GM12878 (cell line): Measurements from ENCODE around the gene RAP1GAP. TPM values are rescaled to one million over a fixed set of nuclear protein-coding genes. Genes with fewer than 3 reads are reported as not detected.

Experiments
- ATAC-seq: fragments of 200-7000 bp; cut with Tn5 transposase; 3 replicates; pipeline ENCODE4 v1.9.1; 2020; ENCODE audit warnings: mild to moderate bottlenecking, moderate library complexity
- BruUV-seq: library from RNA; stranded (reverse); fragments of 400-500 nt; replicated peaks from 2 replicates; lab custom pipeline; 2021; lab: Mats Ljungman, UMichigan
- CTCF ChIA-PET: fragments of 300-600 bp; sonication (Branson Sonifier 250); formaldehyde crosslinking; extraction: SDS; loops from one replicate; lab custom pipeline; 2021; ENCODE audit warnings: inconsistent platforms; lab: Yijun Ruan, JAX
- POLR2A ChIA-PET: fragments of 350-600 bp; formaldehyde crosslinking; extraction: SDS; loops from one replicate; lab custom pipeline; 2021; ENCODE audit warnings: inconsistent platforms; lab: Charles Lee
- RAD21 ChIA-PET: fragments of 300-600 bp; sonication (Branson Sonifier 250); formaldehyde crosslinking; loops from one replicate; lab custom pipeline; 2023; ENCODE audit warnings: antibody characterized with exemption; ENCODE audit not compliant: unreplicated experiment; lab: Charles Lee
- SMC1A ChIA-PET: fragments of 300-600 bp; sonication (Branson Sonifier 250); formaldehyde crosslinking; loops from one replicate; lab custom pipeline; 2023; ENCODE audit not compliant: unreplicated experiment, uncharacterized antibody; lab: Charles Lee
- DNase-seq: peaks from one replicate; pipeline ENCODE4 v3.0.0-alpha.2; 2011; ENCODE audit warnings: low read depth, low spot score
- FAIRE-seq: peaks from 3 replicates; lab custom pipeline; 2011; peaks lifted over from hg19 to GRCh38; lab: Jason Lieb, UNC
- H2AFZ ChIP-seq: 2 replicates; pipeline ENCODE4 v1.6.0; 2011; ENCODE audit warnings: low read depth, low read length, control low read depth; ENCODE audit not compliant: control insufficient read depth
- H3K27ac ChIP-seq: 2 replicates; pipeline ENCODE4 v1.5.1; 2011; ENCODE audit warnings: control low read depth; ENCODE audit not compliant: control insufficient read depth, insufficient read depth
- H3K27me3 ChIP-seq, 2 experiments: replicated peaks in 1 of 2; 2 replicates each; pipeline versions ENCODE4 v1.6.0 to v1.6.1; 2011; ENCODE audit warnings: low read length in 1 of 2; ENCODE audit not compliant: control insufficient read depth in 2 of 2, insufficient read depth in 2 of 2
- H3K36me3 ChIP-seq, 2 experiments: 2 replicates each; pipeline ENCODE4 v1.5.1; 2011; ENCODE audit warnings: low read length in 1 of 2; ENCODE audit not compliant: control insufficient read depth in 2 of 2, insufficient read depth in 2 of 2
- H3K4me1 ChIP-seq: 2 replicates; pipeline ENCODE4 v1.6.1; 2011; ENCODE audit warnings: mild to moderate bottlenecking, low read length, moderate library complexity, mixed read lengths; ENCODE audit not compliant: control insufficient read depth, insufficient read depth
- H3K4me2 ChIP-seq: 2 replicates; pipeline ENCODE4 v1.6.0; 2011; ENCODE audit warnings: control low read depth; ENCODE audit not compliant: control insufficient read depth, insufficient read depth
- H3K4me3 ChIP-seq: fragments of 200-600 bp; sonication (generic); 2 replicates; pipeline ENCODE4 v1.5.1; 2016
- H3K79me2 ChIP-seq: 2 replicates; pipeline ENCODE4 v1.6.0; 2011; ENCODE audit warnings: low read length; ENCODE audit not compliant: control insufficient read depth, insufficient read depth
- H3K9ac ChIP-seq: 2 replicates; pipeline ENCODE4 v1.8.0; 2011; ENCODE audit warnings: low read length, control low read depth, mixed read lengths; ENCODE audit not compliant: control insufficient read depth, insufficient read depth
- H3K9me3 ChIP-seq: replicated peaks from 3 replicates; pipeline ENCODE4 v1.5.1; 2011; ENCODE audit warnings: mild to moderate bottlenecking, low read length; ENCODE audit not compliant: control insufficient read depth, insufficient read depth
- H4K20me1 ChIP-seq: 2 replicates; pipeline ENCODE4 v1.6.0; 2011; ENCODE audit not compliant: control insufficient read depth, insufficient read depth
- BACH1 ChIP-seq: fragments of 450-650 bp; IDR thresholded peaks from 2 replicates; pipeline ENCODE4 v1.6.1; 2017; ENCODE audit warnings: mild to moderate bottlenecking, borderline replicate concordance
- BCL11A ChIP-seq: IDR thresholded peaks from 2 replicates; pipeline ENCODE4 v1.6.1; 2011; ENCODE audit warnings: low read depth, low read length
- BMI1 ChIP-seq: fragments of 450-650 bp; IDR thresholded peaks from 2 replicates; pipeline ENCODE4 v1.6.1; 2016; ENCODE audit warnings: mild to moderate bottlenecking, moderate library complexity, borderline replicate concordance
- HCFC1 ChIP-seq: fragments of 150-350 bp; IDR thresholded peaks from 2 replicates; pipeline ENCODE4 v1.6.1; 2014; ENCODE audit warnings: low read length
- JUNB ChIP-seq: IDR thresholded peaks from 2 replicates; pipeline ENCODE4 v1.6.1; 2016; ENCODE audit warnings: antibody characterized with exemption, mild to moderate bottlenecking
- NFXL1 ChIP-seq: fragments of 450-650 bp; IDR thresholded peaks from 2 replicates; pipeline ENCODE4 v1.6.1; 2017; ENCODE audit warnings: antibody characterized with exemption, mild to moderate bottlenecking, borderline replicate concordance
- NFYA ChIP-seq: IDR thresholded peaks from 2 replicates; pipeline ENCODE4 v1.6.1; 2011; ENCODE audit warnings: low read depth, mild to moderate bottlenecking, low read length, improper control_type of control experiment, borderline replicate concordance
- SUPT20H ChIP-seq: IDR thresholded peaks from 2 replicates; pipeline ENCODE4 v1.6.1; 2011; ENCODE audit warnings: low read depth, mild to moderate bottlenecking, low read length, moderate library complexity, borderline replicate concordance; ENCODE audit not compliant: control insufficient read depth
- YY1 ChIP-seq: IDR thresholded peaks from 2 replicates; pipeline ENCODE4 v1.6.1; 2011; ENCODE audit warnings: low read depth, mild to moderate bottlenecking, low read length
- WGBS: methylation state at CpG from one replicate; pipeline ENCODE4 v1.1.6; 2016; ENCODE audit warnings: low lambda C conversion rate; ENCODE audit not compliant: insufficient replicate concordance, insufficient coverage; ENCODE audit errors: missing lambda C conversion rate; 5-methylcytosine and 5-hydroxymethylcytosine counted together
- in situ Hi-C: fragments of 300-500 bp; cut with MboI; formaldehyde crosslinking; loops from 9 replicates; pipeline ENCODE4 v1.14.3; 2018; ENCODE audit warnings: mixed read lengths
- intact Hi-C: fragments of 100-400 bp; cut with micrococcal nuclease; formaldehyde crosslinking; loops from one replicate; pipeline ENCODE4 v1.14.2; 2022; ENCODE audit not compliant: unreplicated experiment
- polyA plus RNA-seq, 11 experiments: library from polyadenylated mRNA; depleted of rRNA in 4 of 11; unstranded in 6 of 11; stranded (reverse) in 5 of 11; fragments of >200 nt; fragmentation: Nextera tagmentation in 4 of 11; fragmentation: Illumina TruSeq in 1 of 11; extraction: Ambion mirVana in 4 of 11; extraction: Trizol in 1 of 11; gene quantifications; 1 replicate in 1 of 11; 2 replicates in 10 of 11; pipeline versions ENCODE4 v1.2.1 to v1.2.3, GENCODE V29; 2011 to 2016; ENCODE audit warnings: inconsistent platforms in 2 of 11, missing spikeins in 2 of 11, low read depth in 1 of 11
- total RNA-seq, 4 experiments: library from RNA; depleted of rRNA in 3 of 4; stranded (reverse); fragments of >200 nt in 3 of 4; fragmentation: Illumina TruSeq in 1 of 4; extraction: Trizol in 1 of 4; gene quantifications; 2 replicates each; pipeline versions ENCODE4 v1.2.1 to v1.2.3, GENCODE V29; 2013 to 2021
- TF ChIP-seq, protein P1 (sequence below): fragments of 450-650 bp; IDR thresholded peaks from 2 replicates; pipeline ENCODE4 v1.6.1; 2017; ENCODE audit warnings: antibody characterized with exemption, mild to moderate bottlenecking, moderate library complexity
- TF ChIP-seq, protein P2 (sequence below): fragments of 450-650 bp; IDR thresholded peaks from 2 replicates; pipeline ENCODE4 v1.6.1; 2018; ENCODE audit warnings: borderline replicate concordance, mild to moderate bottlenecking; ENCODE audit not compliant: partially characterized antibody
- TF ChIP-seq, protein P3 (sequence below): IDR thresholded peaks from 2 replicates; pipeline ENCODE4 v1.6.1; 2011; ENCODE audit warnings: borderline replicate concordance, low read depth, mild to moderate bottlenecking, moderate library complexity, low read length; ENCODE audit not compliant: insufficient read depth, poor library complexity, severe bottlenecking
- TF ChIP-seq, protein P4 (sequence below): IDR thresholded peaks from 2 replicates; pipeline ENCODE4 v1.6.1; 2011; ENCODE audit warnings: borderline replicate concordance, low read depth, mild to moderate bottlenecking, moderate library complexity, mixed read lengths, low read length; ENCODE audit not compliant: insufficient read depth; ENCODE audit errors: extremely low read length

RAP1GAP gene
- total and polyA plus RNA-seq, 10 of the 15 experiments (the other 5 are each of a cell fraction or from before 2014, with no cell fraction given): 0.04 to 0.96 (median 0.09) TPM; not detected in 3

DNA sequence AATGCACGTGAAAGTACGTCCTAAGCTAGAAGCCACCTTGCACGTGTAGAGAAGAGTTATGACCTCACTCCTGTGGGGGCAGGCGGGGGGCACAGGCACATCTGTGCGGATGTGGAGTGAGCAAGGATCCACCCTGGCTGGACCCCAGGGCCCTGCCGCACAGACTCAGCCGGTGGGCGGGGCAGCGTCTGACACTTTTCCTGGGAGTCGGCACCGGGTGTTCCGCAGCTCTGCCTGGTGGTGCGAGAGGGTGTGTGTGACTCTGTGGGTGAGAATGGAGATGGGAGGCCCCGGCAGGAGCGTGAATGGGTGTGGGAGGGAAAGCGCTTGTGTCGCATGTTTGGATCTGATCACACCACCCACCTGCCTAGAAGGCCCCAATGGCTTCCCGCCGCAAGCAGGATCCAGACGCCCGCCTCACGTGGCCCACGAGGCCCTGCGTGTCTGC, 29.5 kb downstream of the RAP1GAP start:
- Histone ChIP-seq H3K4me2 (no peak overlapping the region), H3K27me3 (peaks cover 0 to under 1% of the 10 kb centered on the region in 2 experiments; a peak in 1 of 4 replicates), H3K27ac (no peak overlapping the region), H3K4me3 (no peak overlapping the region), H2AFZ (no peak overlapping the region), H3K9me3 (no peaks in the 10 kb centered on the region), H3K79me2 (no peaks in the 10 kb centered on the region), H3K4me1 (no peaks in the 10 kb centered on the region), H3K9ac (no peak overlapping the region), H4K20me1 (no peaks in the 10 kb centered on the region), H3K36me3 (no peaks in the 10 kb centered on the region)
- FAIRE-seq (no peak), ATAC-seq (no peak), DNase-seq (no peak)
- in situ Hi-C loops (no loop called here), intact Hi-C loops (no loop called here)
- no peak for TF ChIP-seq BCL11A
- TF ChIP-seq BMI1: no peak
- TF ChIP-seq, protein P1, sequence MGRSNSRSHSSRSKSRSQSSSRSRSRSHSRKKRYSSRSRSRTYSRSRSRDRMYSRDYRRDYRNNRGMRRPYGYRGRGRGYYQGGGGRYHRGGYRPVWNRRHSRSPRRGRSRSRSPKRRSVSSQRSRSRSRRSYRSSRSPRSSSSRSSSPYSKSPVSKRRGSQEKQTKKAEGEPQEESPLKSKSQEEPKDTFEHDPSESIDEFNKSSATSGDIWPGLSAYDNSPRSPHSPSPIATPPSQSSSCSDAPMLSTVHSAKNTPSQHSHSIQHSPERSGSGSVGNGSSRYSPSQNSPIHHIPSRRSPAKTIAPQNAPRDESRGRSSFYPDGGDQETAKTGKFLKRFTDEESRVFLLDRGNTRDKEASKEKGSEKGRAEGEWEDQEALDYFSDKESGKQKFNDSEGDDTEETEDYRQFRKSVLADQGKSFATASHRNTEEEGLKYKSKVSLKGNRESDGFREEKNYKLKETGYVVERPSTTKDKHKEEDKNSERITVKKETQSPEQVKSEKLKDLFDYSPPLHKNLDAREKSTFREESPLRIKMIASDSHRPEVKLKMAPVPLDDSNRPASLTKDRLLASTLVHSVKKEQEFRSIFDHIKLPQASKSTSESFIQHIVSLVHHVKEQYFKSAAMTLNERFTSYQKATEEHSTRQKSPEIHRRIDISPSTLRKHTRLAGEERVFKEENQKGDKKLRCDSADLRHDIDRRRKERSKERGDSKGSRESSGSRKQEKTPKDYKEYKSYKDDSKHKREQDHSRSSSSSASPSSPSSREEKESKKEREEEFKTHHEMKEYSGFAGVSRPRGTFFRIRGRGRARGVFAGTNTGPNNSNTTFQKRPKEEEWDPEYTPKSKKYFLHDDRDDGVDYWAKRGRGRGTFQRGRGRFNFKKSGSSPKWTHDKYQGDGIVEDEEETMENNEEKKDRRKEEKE: no peak
- TF ChIP-seq NFXL1: no peak
- no peak for TF ChIP-seq BACH1
- TF ChIP-seq YY1: no peak
- TF ChIP-seq, protein P2, sequence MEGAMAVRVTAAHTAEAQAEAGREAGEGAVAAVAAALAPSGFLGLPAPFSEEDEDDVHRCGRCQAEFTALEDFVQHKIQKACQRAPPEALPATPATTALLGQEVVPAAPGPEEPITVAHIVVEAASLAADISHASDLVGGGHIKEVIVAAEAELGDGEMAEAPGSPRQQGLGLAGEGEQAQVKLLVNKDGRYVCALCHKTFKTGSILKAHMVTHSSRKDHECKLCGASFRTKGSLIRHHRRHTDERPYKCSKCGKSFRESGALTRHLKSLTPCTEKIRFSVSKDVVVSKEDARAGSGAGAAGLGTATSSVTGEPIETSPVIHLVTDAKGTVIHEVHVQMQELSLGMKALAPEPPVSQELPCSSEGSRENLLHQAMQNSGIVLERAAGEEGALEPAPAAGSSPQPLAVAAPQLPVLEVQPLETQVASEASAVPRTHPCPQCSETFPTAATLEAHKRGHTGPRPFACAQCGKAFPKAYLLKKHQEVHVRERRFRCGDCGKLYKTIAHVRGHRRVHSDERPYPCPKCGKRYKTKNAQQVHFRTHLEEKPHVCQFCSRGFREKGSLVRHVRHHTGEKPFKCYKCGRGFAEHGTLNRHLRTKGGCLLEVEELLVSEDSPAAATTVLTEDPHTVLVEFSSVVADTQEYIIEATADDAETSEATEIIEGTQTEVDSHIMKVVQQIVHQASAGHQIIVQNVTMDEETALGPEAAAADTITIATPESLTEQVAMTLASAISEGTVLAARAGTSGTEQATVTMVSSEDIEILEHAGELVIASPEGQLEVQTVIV: no peak
- TF ChIP-seq, protein P3, sequence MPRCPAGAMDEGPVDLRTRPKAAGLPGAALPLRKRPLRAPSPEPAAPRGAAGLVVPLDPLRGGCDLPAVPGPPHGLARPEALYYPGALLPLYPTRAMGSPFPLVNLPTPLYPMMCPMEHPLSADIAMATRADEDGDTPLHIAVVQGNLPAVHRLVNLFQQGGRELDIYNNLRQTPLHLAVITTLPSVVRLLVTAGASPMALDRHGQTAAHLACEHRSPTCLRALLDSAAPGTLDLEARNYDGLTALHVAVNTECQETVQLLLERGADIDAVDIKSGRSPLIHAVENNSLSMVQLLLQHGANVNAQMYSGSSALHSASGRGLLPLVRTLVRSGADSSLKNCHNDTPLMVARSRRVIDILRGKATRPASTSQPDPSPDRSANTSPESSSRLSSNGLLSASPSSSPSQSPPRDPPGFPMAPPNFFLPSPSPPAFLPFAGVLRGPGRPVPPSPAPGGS: no peak
- TF ChIP-seq SUPT20H: no peak
- TF ChIP-seq NFYA: no peak
- TF ChIP-seq, protein P4, sequence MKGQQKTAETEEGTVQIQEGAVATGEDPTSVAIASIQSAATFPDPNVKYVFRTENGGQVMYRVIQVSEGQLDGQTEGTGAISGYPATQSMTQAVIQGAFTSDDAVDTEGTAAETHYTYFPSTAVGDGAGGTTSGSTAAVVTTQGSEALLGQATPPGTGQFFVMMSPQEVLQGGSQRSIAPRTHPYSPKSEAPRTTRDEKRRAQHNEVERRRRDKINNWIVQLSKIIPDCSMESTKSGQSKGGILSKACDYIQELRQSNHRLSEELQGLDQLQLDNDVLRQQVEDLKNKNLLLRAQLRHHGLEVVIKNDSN: no peak
- no peak for TF ChIP-seq HCFC1
- TF ChIP-seq JUNB: no peak
- WGBS: 58% methylated on average over 21 of the region's 24 CpGs
- ChIA-PET SMC1A (no interaction called here), RAD21 (no interaction called here), POLR2A (no interaction called here), CTCF (no interaction called here)
- no TSS peak for BruUV-seq
